SK-N-MC (cell line): ENCODE results near the gene LOXL1.

ENCODE experiments used
- DNase-seq: peaks from one replicate; pipeline ENCODE4 v3.0.0-alpha.2; 2011; ENCODE audit warnings: low read depth, low spot score
- H3K27ac ChIP-seq: fragments of 200-600 bp; sonication (generic); 2 replicates; pipeline ENCODE4 v1.5.1; 2016; ENCODE audit warnings: mixed run types
- H3K36me3 ChIP-seq: fragments of 200-600 bp; sonication (generic); 2 replicates; pipeline ENCODE4 v1.6.1; 2017; ENCODE audit warnings: antibody characterized with exemption, low read length, mixed read lengths; ENCODE audit not compliant: insufficient read depth
- H3K4me3 ChIP-seq: fragments of 200-600 bp; sonication (generic); 2 replicates; pipeline ENCODE4 v1.5.1; 2016
- H3K9ac ChIP-seq: fragments of 200-600 bp; sonication (generic); 2 replicates; pipeline ENCODE4 v1.8.0; 2017; ENCODE audit warnings: mixed run types, mixed read lengths; ENCODE audit not compliant: insufficient read length
- H3K9me3 ChIP-seq: fragments of 200-600 bp; sonication (generic); 2 replicates; pipeline ENCODE4 v1.6.1; 2017; ENCODE audit warnings: low read depth, mild to moderate bottlenecking, antibody characterized with exemption, low read length, moderate library complexity, mixed read lengths
- EZH2 ChIP-seq: fragments of 200-600 bp; sonication (generic); IDR thresholded peaks from one replicate; pipeline ENCODE4 v1.6.1; 2017; ENCODE audit warnings: antibody characterized with exemption
- FOXP2 ChIP-seq: optimal IDR thresholded peaks from 2 replicates; pipeline ENCODE3; 2011; ENCODE audit warnings: mild to moderate bottlenecking, moderate library complexity; ENCODE audit not compliant: insufficient read depth; ENCODE audit errors: extremely low read length, control extremely low read depth
- POLR2AphosphoS5 ChIP-seq: IDR thresholded peaks from 2 replicates; pipeline ENCODE4 v1.6.1; 2012; ENCODE audit warnings: mild to moderate bottlenecking, low read depth, low read length, borderline replicate concordance

LOXL1 gene

GRCh38 chr15:73940061-73940981, 14.1 kb downstream of the LOXL1 start:
- Histone ChIP-seq H3K9me3 (no peaks in the 10 kb centered on the region), H3K36me3 (no peaks in the 10 kb centered on the region), H3K27ac (no peak overlapping the region), H3K9ac (no peak overlapping the region), H3K4me3 (no peak overlapping the region)
- TF ChIP-seq EZH2, result no peak
- no peak for TF ChIP-seq FOXP2
- no peak for TF ChIP-seq POLR2AphosphoS5
- DNase-seq, result no peak

- H3K9ac ChIP-seq, result no peak overlapping the region
- no peaks in the 10 kb centered on the region for H3K36me3 ChIP-seq
- H3K9me3 ChIP-seq, result no peaks in the 10 kb centered on the region
- no peak for DNase-seq
- H3K4me3 ChIP-seq, result no peak overlapping the region
- H3K27ac ChIP-seq, result no peak overlapping the region
- TF ChIP-seq FOXP2 (no peak), EZH2 (no peak), POLR2AphosphoS5 (no peak)
Measured at GRCh38 chr15:73941044-73941443, 14.8 kb downstream of the LOXL1 start.

DNA sequence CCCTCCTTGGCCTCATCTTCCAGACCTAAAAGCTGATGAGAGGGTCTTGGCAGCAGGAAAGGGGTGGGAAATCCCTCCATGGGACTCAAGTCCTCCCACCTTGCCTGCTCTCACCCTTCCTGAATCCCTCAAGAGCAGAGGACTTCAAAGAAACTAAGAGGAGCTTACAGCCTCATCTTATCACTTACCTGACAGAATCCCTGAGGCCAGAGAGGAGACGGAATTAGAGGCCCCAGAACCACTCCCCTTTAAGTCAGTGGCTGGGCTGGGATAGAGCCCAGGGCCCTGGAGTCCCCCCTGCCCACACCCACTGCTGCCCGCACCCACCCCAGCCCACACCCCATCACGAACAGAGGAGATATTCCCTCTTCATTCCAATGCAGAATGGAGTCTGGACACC, 15.2 kb downstream of the LOXL1 start:
- Histone ChIP-seq H3K9me3 (no peaks in the 10 kb centered on the region), H3K9ac (no peak overlapping the region), H3K36me3 (no peaks in the 10 kb centered on the region), H3K4me3 (no peak overlapping the region), H3K27ac (no peak overlapping the region)
- DNase-seq, result no peak
- TF ChIP-seq EZH2 (no peak), FOXP2 (no peak), POLR2AphosphoS5 (no peak)

- Histone ChIP-seq H3K4me3 (no peak overlapping the region), H3K9me3 (no peaks in the 10 kb centered on the region), H3K9ac (no peak overlapping the region), H3K27ac (no peak overlapping the region), H3K36me3 (no peaks in the 10 kb centered on the region)
- TF ChIP-seq POLR2AphosphoS5 (no peak), FOXP2 (no peak), EZH2 (no peak)
- no peak for DNase-seq
Measured at GRCh38 chr15:73941871-73942635, 15.8 kb downstream of the LOXL1 start.

GRCh38 chr15:73942751-73943270, 16.5 kb downstream of the LOXL1 start:
- no peak overlapping the region for H3K9ac ChIP-seq
- H3K27ac ChIP-seq, result no peak overlapping the region
- no peaks in the 10 kb centered on the region for H3K36me3 ChIP-seq
- TF ChIP-seq POLR2AphosphoS5 (no peak), FOXP2 (no peak), EZH2 (no peak)
- DNase-seq, result no peak
- no peak overlapping the region for H3K4me3 ChIP-seq
- no peaks in the 10 kb centered on the region for H3K9me3 ChIP-seq

DNA sequence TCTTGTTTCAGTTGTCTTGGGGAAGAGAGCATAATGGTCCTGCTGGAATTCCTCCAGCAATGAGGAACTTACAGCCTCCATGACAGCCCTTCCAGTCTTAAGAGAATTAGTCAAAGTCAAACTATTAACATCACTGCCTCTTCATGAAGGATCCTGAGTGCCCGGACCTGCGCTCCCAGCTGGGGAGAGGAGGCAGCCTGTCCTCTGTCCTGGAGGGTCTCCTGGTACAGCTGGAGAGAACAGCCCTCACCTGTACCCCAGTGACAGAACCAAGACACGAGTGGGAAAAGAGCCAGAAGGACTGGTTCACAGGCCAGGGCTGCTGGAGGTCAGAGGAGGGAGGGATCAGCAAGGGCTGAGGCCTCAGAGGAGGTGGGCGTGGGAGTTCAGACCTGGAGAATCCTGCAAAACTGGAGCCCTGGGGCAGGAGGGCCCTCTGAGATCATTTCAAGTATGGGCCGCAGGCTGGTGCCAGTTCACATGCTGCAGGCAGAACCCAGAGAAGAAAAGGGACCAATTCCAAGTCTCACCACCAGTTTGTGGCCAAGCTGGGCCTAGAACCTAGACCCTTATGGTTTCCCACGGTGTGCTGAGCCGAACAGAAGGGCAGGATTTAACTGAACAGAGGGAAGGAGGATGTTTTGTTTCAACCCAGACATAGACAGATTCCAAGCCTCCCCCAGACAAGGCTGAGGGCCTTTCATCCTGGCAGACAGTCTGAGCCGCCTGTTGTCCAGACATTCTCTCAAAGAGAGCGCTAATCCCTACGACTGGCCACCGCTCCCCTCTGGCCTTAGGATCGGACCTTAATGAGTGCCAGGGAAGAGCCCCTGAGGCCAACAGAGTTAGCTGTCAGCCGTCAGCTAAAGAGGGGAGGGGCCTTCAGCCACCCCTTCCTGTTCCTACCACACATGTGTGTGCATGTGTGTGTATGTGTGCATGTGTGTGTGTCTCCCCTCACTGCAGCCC, 18.2 kb downstream of the LOXL1 start:
- Histone ChIP-seq H3K9me3 (no peaks in the 10 kb centered on the region), H3K27ac (no peak overlapping the region), H3K4me3 (no peak overlapping the region), H3K9ac (no peak overlapping the region), H3K36me3 (no peaks in the 10 kb centered on the region)
- no peak for DNase-seq
- TF ChIP-seq POLR2AphosphoS5 (no peak), FOXP2 (no peak), EZH2 (no peak)

DNA sequence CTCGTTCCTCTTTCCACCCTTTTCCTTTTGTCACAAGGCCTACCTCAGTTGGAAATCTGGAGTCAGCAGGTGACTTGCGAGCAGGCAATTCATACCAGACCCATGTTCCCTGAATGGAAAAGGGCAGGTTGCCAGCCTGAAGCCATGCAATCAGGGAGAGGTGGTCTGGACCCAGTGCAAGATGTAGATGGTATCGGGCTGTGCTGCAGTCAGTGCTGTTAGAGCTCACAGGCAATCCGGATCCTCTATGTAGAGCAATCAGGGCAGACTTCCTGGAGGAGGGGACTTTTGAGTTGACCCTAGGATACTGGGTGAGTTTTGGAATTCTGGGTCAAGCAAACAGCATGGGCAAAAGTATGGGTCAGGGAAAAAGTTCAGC, 18.9 kb downstream of the LOXL1 start:
- TF ChIP-seq EZH2 (no peak), FOXP2 (no peak), POLR2AphosphoS5 (no peak)
- Histone ChIP-seq H3K4me3 (no peak overlapping the region), H3K27ac (no peak overlapping the region), H3K9ac (no peak overlapping the region), H3K36me3 (no peaks in the 10 kb centered on the region), H3K9me3 (no peaks in the 10 kb centered on the region)
- DNase-seq, result no peak
